Gastrocnemius medialis (tissue), 4 donors: ENCODE results near the gene APC.

Source experiments
- POLR2A ChIP-seq, 2 donors: fragments of 450-650 bp; IDR thresholded peaks; one replicate each; pipeline ENCODE4 v1.6.1; 2017; ENCODE audit warnings: antibody characterized with exemption in 2 of 2, mild to moderate bottlenecking in 2 of 2, moderate library complexity in 2 of 2
- TF ChIP-seq, protein P1 (sequence below), 5 experiments: fragments of 450-650 bp in 3 of 5; fragments of 200-600 bp in 2 of 5; sonication (generic) in 2 of 5; IDR thresholded peaks in 4 of 5; conservative IDR thresholded peaks in 1 of 5; 1 replicate in 4 of 5; 2 replicates in 1 of 5; pipeline ENCODE4 v1.5.1; 2016 to 2019; ENCODE audit warnings: antibody characterized with exemption in 5 of 5, mild to moderate bottlenecking in 3 of 5, moderate library complexity in 3 of 5

DNA sequence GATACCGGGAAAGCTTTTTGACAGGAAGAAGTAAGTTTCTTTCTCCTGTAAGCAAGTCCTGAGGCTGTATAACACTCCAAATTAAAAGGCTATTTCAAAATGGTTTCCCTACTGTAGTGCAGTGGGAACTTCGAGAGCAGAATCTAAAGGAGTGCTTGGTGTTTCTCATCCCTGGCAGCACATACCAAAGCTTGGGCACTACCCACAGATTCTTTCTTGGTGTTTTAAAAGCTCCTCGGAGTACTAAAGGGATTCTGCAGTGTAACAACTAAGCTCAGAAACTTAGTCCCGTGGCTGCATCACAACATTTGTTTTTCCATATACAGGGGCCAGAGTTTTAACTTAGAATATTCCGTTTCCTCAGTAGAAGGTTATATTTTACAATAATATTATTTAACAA, 5.6 kb upstream of the APC start:
- TF ChIP-seq POLR2A (IDR thresholded peaks at IDR 0.05), result no peak
- TF ChIP-seq, protein P1, sequence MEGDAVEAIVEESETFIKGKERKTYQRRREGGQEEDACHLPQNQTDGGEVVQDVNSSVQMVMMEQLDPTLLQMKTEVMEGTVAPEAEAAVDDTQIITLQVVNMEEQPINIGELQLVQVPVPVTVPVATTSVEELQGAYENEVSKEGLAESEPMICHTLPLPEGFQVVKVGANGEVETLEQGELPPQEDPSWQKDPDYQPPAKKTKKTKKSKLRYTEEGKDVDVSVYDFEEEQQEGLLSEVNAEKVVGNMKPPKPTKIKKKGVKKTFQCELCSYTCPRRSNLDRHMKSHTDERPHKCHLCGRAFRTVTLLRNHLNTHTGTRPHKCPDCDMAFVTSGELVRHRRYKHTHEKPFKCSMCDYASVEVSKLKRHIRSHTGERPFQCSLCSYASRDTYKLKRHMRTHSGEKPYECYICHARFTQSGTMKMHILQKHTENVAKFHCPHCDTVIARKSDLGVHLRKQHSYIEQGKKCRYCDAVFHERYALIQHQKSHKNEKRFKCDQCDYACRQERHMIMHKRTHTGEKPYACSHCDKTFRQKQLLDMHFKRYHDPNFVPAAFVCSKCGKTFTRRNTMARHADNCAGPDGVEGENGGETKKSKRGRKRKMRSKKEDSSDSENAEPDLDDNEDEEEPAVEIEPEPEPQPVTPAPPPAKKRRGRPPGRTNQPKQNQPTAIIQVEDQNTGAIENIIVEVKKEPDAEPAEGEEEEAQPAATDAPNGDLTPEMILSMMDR (IDR thresholded peaks at IDR 0.05 in 4 of 5, conservative IDR thresholded peaks at IDR 0.05 in 1 of 5), result no peak
